Psoas muscle (tissue), 8 donors: ENCODE results near the gene RFX3. TPM values are rescaled to one million over a fixed set of nuclear protein-coding genes. Genes with fewer than 3 reads are reported as not detected.

ENCODE experiments used
- ATAC-seq, 4 donors: fragments of 200-7000 bp; cut with Tn5 transposase; one replicate each; pipeline ENCODE4 v1.9.1; 2020; ENCODE audit warnings: moderate library complexity in 3 of 4, mild to moderate bottlenecking in 2 of 4
- DNase-seq, 2 donors: peaks; one replicate each; pipeline ENCODE4 v3.0.0-alpha.2; 2020
- H3K27ac ChIP-seq: fragments of 200-600 bp; one replicate; pipeline ENCODE4 v1.8.0; 2022
- H3K27me3 ChIP-seq, 3 donors: fragments of 200-600 bp in 1 of 3; one replicate each; pipeline versions ENCODE4 v1.6.1 to v1.8.0; 2013 to 2022; ENCODE audit warnings: low read length in 2 of 3, mild to moderate bottlenecking in 2 of 3, moderate library complexity in 1 of 3; ENCODE audit not compliant: insufficient read depth in 3 of 3
- H3K36me3 ChIP-seq, 2 donors: fragments of 200-600 bp in 1 of 2; one replicate each; pipeline versions ENCODE4 v1.6.1 to v1.8.0; 2013 to 2022; ENCODE audit warnings: low read depth in 1 of 2, mild to moderate bottlenecking in 1 of 2, moderate library complexity in 1 of 2; ENCODE audit not compliant: insufficient read depth in 1 of 2
- H3K4me1 ChIP-seq: fragments of 200-600 bp; one replicate; pipeline ENCODE4 v1.8.0; 2022
- H3K4me3 ChIP-seq: fragments of 200-600 bp; one replicate; pipeline ENCODE4 v1.8.0; 2022; ENCODE audit warnings: mild to moderate bottlenecking
- H3K9me3 ChIP-seq: fragments of 200-600 bp; one replicate; pipeline ENCODE4 v1.8.0; 2022
- WGBS, 3 donors: extraction: QIAGEN DNeasy Blood & Tissue Kit; methylation state at CpG; one replicate each; pipeline versions ENCODE4 v1.1.6 to v1.1.7; 2013; 5-methylcytosine and 5-hydroxymethylcytosine counted together
- intact Hi-C, 2 donors: fragments of 100-400 bp; cut with DNase I; formaldehyde crosslinking; loops; one replicate each; pipeline versions ENCODE4 v1.11.0 to v1.14.2; 2022
- polyA plus RNA-seq, 3 donors: library from polyadenylated mRNA; stranded (reverse); fragments of 200-250 nt; gene quantifications; one replicate each; pipeline ENCODE4 v1.2.3, GENCODE V29; 2013
- total RNA-seq, 4 donors: library from RNA; stranded (reverse); fragmentation: NEBNext Ultra II Directional in 2 of 4; extraction: Animal tissue kit (Norgen Biotek cat#: 25700) in 2 of 4; gene quantifications; one replicate each; pipeline versions ENCODE4 v1.2.1 to v1.2.4, GENCODE V29; 2021 to 2023
- TF ChIP-seq, protein P1 (sequence below): fragments of 200-600 bp; IDR thresholded peaks from one replicate; pipeline ENCODE4 v1.8.0; 2022; ENCODE audit warnings: antibody characterized with exemption
- donor health status: healthy with polysubstance abuse.
- donor health status: DM: no; HTN: no; CAD: no; lungs with moderate emphysema.
- donor health status: Bipolar disorder and iron deficiency.
- donor health status: healthy.
- donor health status: DM: yes; HTN: yes; CAD: no.
- donor health status: DM: no; HTN: no; CAD: no.
- donor health status: DM: no; HTN: no; CAD: no.
- donor health status: DM: yes; HTN: yes; CAD: no.

Gene RFX3
- total and polyA plus RNA-seq, 7 donors: 0.38 to 5.7 (median 2.8) TPM

DNA sequence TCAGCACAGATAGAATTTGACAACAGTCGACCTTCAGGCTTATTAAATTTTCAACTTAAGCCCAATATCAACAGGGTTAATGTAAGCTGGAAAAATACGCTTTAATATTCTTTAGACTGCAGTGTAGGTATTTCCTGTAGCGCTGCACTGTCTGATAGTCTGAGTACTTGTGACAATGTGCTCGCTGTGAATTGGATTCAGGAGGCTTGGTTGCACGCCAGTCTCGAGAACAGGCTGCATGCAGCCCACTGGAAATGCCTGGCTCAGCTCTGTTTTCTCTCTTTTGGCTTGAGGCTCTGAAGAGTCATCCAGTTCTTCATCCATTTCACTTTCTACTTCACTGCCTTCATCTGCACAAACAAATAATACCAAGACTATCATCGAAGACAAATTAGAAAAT, 300.9 kb downstream of the RFX3 start:
- Histone ChIP-seq H3K9me3 (no peaks in the 10 kb centered on the region), H3K36me3 (peaks cover 0 to 28% of the 10 kb centered on the region in 2 donors), H3K4me3 (no peak overlapping the region), H3K27me3 (no peaks in the 10 kb centered on the region), H3K4me1 (no peaks in the 10 kb centered on the region), H3K27ac (no peak overlapping the region)
- DNase-seq: no peak
- 37 to 58% (median 40%) methylated on average over 7 of the region's 7 CpGs for WGBS, 3 donors
- intact Hi-C loops: no loop called here
- TF ChIP-seq, protein P1, sequence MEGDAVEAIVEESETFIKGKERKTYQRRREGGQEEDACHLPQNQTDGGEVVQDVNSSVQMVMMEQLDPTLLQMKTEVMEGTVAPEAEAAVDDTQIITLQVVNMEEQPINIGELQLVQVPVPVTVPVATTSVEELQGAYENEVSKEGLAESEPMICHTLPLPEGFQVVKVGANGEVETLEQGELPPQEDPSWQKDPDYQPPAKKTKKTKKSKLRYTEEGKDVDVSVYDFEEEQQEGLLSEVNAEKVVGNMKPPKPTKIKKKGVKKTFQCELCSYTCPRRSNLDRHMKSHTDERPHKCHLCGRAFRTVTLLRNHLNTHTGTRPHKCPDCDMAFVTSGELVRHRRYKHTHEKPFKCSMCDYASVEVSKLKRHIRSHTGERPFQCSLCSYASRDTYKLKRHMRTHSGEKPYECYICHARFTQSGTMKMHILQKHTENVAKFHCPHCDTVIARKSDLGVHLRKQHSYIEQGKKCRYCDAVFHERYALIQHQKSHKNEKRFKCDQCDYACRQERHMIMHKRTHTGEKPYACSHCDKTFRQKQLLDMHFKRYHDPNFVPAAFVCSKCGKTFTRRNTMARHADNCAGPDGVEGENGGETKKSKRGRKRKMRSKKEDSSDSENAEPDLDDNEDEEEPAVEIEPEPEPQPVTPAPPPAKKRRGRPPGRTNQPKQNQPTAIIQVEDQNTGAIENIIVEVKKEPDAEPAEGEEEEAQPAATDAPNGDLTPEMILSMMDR: no peak
- no peak for ATAC-seq

- 80 to 90% (median 83%) methylated on average over 1 of the region's 1 CpG for WGBS, 3 donors
- H3K36me3 ChIP-seq: no peaks in the 10 kb centered on the region
- no peaks in the 10 kb centered on the region for H3K9me3 ChIP-seq
- DNase-seq (no peak), ATAC-seq (no peak)
- no peak overlapping the region for H3K4me3 ChIP-seq
- H3K27me3 ChIP-seq: no peaks in the 10 kb centered on the region
- no peaks in the 10 kb centered on the region for H3K4me1 ChIP-seq
- intact Hi-C loops: no loop called here
- H3K27ac ChIP-seq: no peak overlapping the region
- TF ChIP-seq, protein P1: no peak
Measured at GRCh38 chr9:3215658-3216057, 310.1 kb downstream of the RFX3 start.

- TF ChIP-seq, protein P1: no peak
- no peaks in the 10 kb centered on the region for H3K4me1 ChIP-seq
- 34 to 36% (median 36%) methylated on average over 4 of the region's 4 CpGs for WGBS, 3 donors
- H3K27me3 ChIP-seq: no peaks in the 10 kb centered on the region
- no peaks in the 10 kb centered on the region for H3K9me3 ChIP-seq
- ATAC-seq (no peak), DNase-seq (no peak)
- intact Hi-C loops: no loop called here
- no peak overlapping the region for H3K4me3 ChIP-seq
- H3K27ac ChIP-seq: no peak overlapping the region
- no peaks in the 10 kb centered on the region for H3K36me3 ChIP-seq
Measured at GRCh38 chr9:3214741-3215140, 311.1 kb downstream of the RFX3 start.

GRCh38 chr9:3205421-3206095, 320.2 kb downstream of the RFX3 start:
- ATAC-seq (no peak), DNase-seq (no peak)
- no peaks in the 10 kb centered on the region for H3K4me1 ChIP-seq
- 49 to 57% (median 54%) methylated on average over 1 of the region's 1 CpG for WGBS, 3 donors
- H3K36me3 ChIP-seq: no peaks in the 10 kb centered on the region
- TF ChIP-seq, protein P1: no peak
- no peaks in the 10 kb centered on the region for H3K9me3 ChIP-seq
- H3K4me3 ChIP-seq: no peak overlapping the region
- no peaks in the 10 kb centered on the region for H3K27me3 ChIP-seq
- no peak overlapping the region for H3K27ac ChIP-seq
- intact Hi-C loops: no loop called here

DNA sequence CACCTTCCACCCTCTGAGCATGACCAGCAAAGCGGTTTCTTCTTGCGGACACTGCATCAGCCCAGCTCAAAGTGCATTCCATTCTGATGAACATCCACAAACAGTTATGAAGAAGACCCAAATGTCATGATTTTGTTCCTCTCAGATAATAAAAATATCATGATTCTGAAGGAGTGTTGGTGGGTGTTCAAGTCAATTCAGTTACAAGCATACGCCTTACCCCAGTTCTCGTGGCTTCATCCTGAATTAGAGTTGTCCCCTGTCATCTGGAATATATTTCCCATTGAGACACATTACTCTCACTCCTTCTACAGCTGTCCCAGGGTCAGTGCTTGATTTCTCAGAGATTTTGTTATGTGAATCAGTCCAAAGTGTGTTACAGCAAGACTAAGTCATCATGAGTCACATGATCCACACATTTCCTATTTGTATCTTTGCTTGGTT, 325.4 kb downstream of the RFX3 start:
- Histone ChIP-seq H3K36me3 (no peaks in the 10 kb centered on the region), H3K4me1 (no peaks in the 10 kb centered on the region), H3K4me3 (no peak overlapping the region), H3K27ac (no peak overlapping the region), H3K27me3 (peaks cover 0 to 3% (median 2%) of the 10 kb centered on the region in 3 donors), H3K9me3 (no peaks in the 10 kb centered on the region)
- intact Hi-C loops: no loop called here
- DNase-seq (no peak), ATAC-seq (no peak)
- TF ChIP-seq, protein P1: no peak
- 86 to 92% (median 89%) methylated on average over 4 of the region's 4 CpGs for WGBS, 3 donors
